SH-SY5Y (cell line): ENCODE results near the gene LGALS16.

Experiments
- GATA2 ChIP-seq: IDR thresholded peaks from 2 replicates; pipeline ENCODE4 v1.6.1; 2011; ENCODE audit warnings: mild to moderate bottlenecking, low read depth, low read length
- GATA3 ChIP-seq: IDR thresholded peaks from 2 replicates; pipeline ENCODE4 v1.6.1; 2011; ENCODE audit warnings: low read depth, mild to moderate bottlenecking, low read length, moderate library complexity

LGALS16 gene, protein sequence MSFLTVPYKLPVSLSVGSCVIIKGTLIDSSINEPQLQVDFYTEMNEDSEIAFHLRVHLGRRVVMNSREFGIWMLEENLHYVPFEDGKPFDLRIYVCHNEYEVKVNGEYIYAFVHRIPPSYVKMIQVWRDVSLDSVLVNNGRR

DNA sequence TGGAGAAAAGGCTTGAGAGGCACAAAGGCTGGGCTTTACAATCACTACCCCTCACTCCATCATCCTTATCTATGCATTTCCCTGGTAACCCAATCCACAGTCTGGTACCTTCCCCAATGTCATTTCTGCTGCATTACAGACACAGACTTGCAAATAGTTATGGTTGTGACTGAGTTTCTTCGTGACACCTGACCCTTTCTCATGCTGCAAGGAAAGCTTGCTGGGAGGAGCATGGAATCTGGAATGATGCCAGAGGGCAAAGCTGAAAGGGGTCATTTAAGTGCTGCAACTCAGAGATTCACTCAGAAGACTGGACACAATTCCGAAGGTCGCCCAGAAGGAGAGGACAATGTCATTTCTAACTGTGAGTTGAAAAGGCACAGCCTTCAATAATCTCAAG lies at the start of gene LGALS16:
TSS of gene LGALS16 (plus strand) at position 301 of the 400 bp plus-strand sequence. CDS start at position 350, 49 bp downstream.
- TF ChIP-seq GATA2, result no peak
- no peak for TF ChIP-seq GATA3

DNA sequence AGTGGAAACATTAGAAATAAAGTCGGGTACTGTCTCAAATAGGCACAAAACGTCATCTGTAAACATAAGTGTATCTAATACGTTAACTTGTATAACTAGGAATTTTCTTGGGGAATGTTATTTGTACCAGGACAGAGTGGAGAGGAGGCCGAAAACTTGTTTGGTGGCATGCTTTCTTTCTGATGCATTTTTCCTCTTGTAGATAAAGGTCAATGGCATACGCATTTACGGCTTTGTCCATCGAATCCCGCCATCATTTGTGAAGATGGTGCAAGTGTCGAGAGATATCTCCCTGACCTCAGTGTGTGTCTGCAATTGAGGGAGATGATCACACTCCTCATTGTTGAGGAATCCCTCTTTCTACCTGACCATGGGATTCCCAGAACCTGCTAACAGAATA lies 48.7 kb upstream of the LGALS16 start:
- no peak for TF ChIP-seq GATA2
- TF ChIP-seq GATA3, result no peak

DNA sequence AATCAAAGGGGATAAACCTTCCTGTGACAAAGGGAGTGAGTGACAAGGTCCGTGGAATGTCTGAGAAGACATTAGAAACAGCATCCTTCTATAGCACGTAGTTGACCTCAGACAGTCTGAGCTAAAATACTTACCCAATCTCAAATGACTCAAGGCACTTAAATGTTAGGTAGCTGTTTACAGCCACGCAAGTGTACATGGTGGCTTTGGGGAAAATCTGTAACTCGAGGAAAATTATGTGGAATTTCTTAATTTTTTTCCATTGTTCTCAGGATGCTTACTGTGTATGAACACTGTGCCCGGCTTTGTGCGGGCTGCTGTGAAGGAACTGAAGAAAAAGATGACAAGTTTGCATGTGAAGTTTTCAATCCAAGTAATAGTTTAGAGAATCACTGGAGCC lies 48.2 kb upstream of the LGALS16 start:
- TF ChIP-seq GATA2 (no peak), GATA3 (no peak)

DNA sequence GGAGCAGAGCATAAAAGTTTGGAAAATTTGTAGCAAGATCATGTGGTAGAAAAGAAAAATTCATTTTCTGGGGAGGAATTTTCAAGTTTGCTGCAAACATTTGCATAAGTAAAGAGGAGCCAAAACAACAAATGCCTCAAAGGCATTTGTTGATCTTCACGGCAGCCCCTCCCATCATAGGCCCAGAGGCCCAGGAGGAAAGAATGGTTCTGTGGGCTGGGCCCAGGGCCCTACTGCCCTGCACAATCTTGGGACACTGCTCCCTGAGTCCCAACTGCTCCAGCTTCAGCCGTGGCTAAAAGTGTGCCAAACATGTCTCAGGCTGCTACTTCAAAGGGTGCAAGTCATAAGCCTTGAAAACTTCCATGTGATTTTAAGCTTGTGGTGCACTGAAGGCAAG lies 42.1 kb upstream of the LGALS16 start:
- TF ChIP-seq GATA3, result no peak
- TF ChIP-seq GATA2, result no peak

DNA sequence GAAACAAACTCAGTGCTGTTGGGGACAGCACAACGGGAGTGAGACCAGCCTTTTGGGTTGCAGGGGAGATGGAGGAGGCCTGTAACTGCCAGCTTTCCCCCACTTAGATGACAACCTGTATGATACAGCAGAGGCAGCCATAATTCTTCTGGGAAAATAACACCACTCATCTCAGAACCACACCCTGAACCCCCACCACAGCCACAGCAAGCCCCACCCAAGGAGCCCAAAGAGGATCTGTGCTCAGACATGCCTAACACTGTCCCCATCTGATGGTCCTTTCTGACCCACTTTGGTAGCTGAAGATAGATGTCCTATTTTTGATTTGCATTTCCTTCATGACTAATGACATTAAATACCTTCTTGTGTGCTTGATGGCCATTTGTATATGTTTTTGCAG lies 38.0 kb upstream of the LGALS16 start:
- TF ChIP-seq GATA2 (no peak), GATA3 (no peak)

DNA sequence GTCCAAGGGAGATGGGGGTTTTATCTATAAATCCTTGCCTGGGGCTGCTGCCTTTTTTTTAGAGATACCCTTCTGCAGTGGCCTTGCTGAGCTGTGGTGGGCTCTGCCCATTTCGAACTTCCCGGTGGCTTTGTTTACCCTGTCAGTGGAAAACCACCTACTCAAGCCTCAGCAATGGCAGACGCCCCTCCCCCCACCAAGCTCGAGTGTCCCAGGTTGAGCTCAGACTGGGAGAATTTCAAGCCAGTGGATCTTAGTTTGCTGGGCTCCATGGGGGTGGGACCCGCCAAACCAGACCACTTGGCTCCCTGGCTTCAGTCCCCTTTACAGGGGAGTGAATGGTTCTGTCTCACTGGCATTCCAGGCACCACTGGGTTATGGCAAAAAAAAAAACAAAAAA lies 31.8 kb upstream of the LGALS16 start:
- TF ChIP-seq GATA2, result no peak
- TF ChIP-seq GATA3, result no peak

DNA sequence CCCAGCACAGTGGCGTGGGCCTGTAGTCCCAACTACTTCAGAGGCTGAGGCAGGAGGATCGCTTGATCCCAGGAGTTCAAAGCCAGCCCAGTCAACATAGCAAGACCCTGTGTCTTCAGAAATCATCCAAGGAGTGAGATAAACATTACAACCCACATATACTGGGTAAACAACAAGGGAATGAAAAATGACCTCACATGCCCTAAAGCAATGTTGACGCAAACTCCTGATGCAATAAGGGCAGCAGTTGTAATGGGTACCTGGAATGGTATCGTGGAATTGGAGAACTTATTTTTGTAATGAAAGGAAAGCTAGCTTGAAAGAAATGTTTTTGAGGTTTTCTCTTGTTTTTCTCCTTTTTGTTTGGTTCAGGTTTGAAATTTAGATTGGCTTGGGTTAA lies 24.5 kb upstream of the LGALS16 start:
- TF ChIP-seq GATA3 (no peak), GATA2 (no peak)

DNA sequence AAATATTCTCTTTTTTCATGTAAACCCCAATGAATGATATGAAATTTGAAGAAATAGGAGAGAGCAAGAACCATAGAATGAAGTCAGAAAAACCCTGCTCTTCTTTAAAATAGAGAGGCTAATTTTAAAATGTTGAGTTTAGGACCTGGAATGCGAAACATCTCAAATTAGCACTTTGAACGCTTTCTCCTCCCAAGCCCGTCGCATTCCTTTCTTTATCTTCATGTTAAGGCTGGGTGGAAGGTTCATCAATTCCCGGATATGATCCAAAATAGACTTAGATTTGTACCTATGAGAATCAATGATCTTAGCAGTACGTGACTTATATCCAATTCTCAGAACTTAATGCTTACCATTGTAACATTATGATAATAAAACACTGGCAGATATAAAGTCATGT lies 24.1 kb upstream of the LGALS16 start:
- TF ChIP-seq GATA2 (no peak), GATA3 (no peak)

DNA sequence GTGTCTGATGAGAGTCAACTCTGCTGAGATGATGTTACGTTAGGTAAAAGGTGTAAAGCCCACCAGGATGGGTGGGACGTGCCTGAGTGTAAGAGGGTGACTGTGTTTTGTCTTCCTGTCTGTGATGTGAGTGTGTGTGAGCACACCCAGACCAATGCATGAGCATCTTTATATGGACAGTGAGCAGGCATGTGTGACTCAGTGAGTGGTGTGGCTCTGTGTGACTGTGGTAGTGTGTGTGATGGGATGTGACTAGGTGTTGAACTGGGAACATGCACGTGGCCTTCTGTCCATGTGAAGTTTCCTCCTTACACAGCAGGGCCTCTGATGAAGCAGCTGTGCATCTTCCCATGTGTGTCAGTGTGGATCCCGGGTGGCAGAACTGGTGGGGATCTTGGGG lies 17.8 kb upstream of the LGALS16 start:
- no peak for TF ChIP-seq GATA3
- TF ChIP-seq GATA2, result no peak

DNA sequence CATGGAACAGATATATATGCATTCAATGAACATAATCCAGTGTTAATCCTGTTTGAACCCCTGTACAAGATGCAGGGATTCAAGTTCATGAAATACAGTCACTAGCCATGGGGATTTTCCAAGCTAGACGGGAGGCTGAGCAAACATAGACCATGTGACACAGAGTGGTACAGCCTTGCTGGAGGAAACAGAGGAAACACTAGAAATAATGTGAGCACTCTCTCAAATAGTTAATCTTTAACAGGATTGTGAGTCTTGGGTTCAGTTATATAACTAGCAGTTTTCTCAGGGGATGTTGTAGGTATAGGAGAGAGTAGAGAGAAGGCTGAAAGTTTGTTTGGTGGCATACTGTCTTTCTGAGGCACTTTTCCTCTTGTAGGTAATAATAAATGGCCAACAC lies 13.9 kb upstream of the LGALS16 start:
- no peak for TF ChIP-seq GATA2

DNA sequence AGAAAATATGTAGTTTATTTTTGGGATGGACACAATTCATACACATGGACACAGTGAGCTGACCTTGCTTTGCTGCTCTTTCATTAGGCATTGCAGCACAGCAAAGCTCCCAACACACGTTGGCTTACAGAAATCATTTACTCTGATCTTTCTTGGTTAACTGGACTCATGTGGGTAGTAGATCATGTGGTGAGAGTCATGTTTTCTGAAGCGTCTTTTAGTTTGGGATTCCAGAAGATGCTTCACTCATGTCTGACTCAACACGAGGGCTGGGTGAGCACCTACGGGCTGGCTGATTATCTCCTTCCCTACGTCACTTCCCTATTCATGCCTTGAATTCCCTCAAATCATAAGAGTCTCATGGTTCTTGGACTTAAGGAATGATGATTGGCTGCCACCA lies 12.1 kb upstream of the LGALS16 start:
- TF ChIP-seq GATA3 (no peak), GATA2 (no peak)

DNA sequence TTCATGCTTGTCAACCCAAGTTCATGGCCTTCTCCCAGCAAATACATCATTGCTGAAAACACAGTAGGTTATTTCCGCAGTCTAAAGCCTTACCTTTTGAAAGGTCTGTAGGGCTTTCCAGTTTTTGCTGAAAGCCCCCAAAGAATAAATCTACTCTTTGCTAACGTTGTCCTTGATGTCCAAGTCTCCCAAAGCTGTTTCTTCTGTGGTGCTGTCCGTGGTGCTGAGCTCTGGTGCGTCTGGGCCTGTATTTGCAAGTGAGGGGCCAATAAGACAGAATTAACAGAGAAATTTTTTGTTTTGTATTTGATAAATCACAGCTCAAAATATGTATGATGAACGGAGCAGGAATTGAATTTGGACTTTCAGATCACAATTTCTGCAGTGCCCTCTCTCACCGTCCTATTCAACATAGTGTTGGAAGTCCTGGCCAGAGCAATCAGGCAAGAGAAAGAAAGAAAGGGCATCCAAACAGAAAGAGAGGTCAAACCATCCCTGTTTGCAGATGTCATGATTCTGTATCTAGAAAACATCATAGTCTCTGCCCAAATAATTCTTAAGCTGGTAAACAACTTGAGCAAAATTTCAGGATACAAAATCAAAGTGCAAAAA lies 9.8 kb upstream of the LGALS16 start:
- TF ChIP-seq GATA3 (no peak), GATA2 (no peak)

DNA sequence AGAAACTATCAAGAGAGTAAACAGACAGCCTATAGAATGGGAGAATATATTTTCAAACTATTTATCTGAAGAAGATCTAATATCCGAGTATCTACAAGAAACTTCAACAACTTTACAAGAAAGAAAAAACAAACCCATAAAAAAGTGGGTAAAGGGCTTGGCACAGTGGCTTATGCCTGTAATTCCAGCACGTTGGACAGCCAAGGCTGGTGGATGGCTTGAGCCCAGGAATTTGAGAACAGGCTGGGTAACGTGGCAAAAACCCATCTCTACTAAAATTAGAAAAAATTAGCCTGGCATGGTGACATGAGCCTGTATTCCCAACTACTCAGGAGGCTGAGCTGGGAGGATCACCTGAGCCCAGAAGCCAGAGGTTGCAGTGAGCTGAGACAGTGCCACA lies 7.8 kb upstream of the LGALS16 start:
- TF ChIP-seq GATA3 (no peak), GATA2 (no peak)

DNA sequence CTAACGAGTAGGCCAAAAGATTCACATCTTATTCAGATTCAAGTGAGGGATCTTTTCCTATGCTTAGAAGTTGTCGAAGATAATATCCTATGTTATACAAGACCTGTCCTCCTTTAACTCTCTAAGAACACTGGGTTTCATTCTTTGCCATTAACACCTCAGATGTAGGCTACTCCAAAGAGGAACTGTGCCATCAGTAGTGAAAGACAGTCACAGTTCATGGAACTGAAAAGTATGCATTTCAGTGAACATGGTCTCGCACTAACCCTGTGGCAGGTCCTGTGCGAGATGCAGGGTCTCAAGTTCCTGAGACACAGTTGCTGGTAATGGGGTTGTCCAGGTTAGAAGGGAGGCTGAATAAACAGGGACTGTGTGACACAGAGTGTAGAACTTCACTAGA lies 4.1 kb downstream of the LGALS16 start:
- TF ChIP-seq GATA2 (no peak), GATA3 (no peak)

DNA sequence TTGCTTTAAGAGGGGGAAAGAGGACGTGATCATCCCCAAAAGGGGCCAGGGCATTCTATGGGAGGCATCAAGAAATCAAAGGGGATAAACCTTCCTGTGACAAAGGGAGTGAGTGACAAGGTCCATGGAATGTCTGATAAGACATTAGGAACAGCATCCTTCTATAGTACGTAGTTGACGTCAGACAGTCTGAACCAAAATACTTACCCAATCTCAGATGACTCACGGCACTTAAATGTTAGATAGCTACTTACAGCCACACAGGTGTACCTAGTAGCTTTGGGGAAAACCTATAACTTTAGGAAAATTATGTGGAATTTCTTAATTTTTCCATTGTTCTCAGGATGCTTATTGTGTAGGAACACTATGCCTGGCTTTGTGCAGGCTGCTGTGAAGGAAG lies 4.9 kb downstream of the LGALS16 start:
- TF ChIP-seq GATA2, result no peak
- TF ChIP-seq GATA3, result no peak

DNA sequence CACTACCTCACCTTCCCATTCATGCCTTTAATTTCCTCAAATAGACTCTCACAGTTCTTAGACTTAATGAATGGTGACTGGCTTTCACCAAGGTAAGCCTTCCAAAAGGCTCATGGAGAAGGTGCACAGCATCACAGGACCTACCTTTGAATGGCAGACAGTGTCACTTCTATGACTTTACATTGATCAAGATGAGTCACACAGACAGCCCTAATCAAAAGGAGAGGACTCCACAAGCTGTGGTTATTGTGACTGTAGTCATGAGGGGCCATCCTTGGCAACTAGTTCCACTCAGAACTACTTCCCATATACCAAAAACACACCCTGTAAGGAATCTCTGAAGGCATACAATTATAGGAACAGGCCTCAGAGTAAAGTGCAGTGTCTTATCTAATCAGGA lies 5.9 kb downstream of the LGALS16 start:
- TF ChIP-seq GATA3 (no peak), GATA2 (no peak)
